ENCODE results near the gene TCF3.

The TCF3 gene

GRCh38 chr19:1654178-1654792, 1.9 kb upstream of the TCF3 start:
- Histone ChIP-seq H3K4me3 (ENCODE audit: insufficient read depth, low read length, poor library complexity, severe bottlenecking) (no peak overlapping the region), H3K27me3 (ENCODE audit: low read length) (no peaks in the 10 kb centered on the region), H3K9me2 (replicated peaks; ENCODE audit: insufficient read depth, low read length) (no peaks in the 10 kb centered on the region), H3K36me3 (ENCODE audit: low read length) (no peaks in the 10 kb centered on the region), H3K79me2 (ENCODE audit: insufficient read depth, low read length) (peaks cover 27% of the 10 kb centered on the region), H3K9ac (ENCODE audit: low read length) (no peak overlapping the region), H3F3A (ENCODE audit: insufficient read depth) (peaks cover 22% of the 10 kb centered on the region), H2AFZ (ENCODE audit: low read depth, low read length, severe bottlenecking) (no peak overlapping the region), H4K20me1 (ENCODE audit: low read depth, low read length) (no peaks in the 10 kb centered on the region), H3K27ac (ENCODE audit: low read depth, low read length) (no peak overlapping the region), H3K4me2 (ENCODE audit: low read depth, low read length, poor library complexity, severe bottlenecking) (no peak overlapping the region), H3K9me3 (ENCODE audit: insufficient read depth, low read length) (no peaks in the 10 kb centered on the region)
- TF ChIP-seq CTCF (IDR thresholded peaks at IDR 0.05; ENCODE audit: insufficient read depth, low read length, poor library complexity, severe bottlenecking), result no peak
- no peak for TF ChIP-seq EZH2phosphoT487 (conservative IDR thresholded peaks at IDR 0.05; ENCODE audit: low read length)

GRCh38 chr19:1653300-1653628, 849 bp upstream of the TCF3 start:
- H3K4me2 ChIP-seq (ENCODE audit: low read depth, low read length, poor library complexity, severe bottlenecking), result peak overlapping the region; percentile 94

GRCh38 chr19:1651568-1652291, 685 bp downstream of the TCF3 start:
- Histone ChIP-seq H3K4me2 (ENCODE audit: low read depth, low read length, poor library complexity, severe bottlenecking) (peak overlapping the region; percentile 98), H3K27ac (ENCODE audit: low read depth, low read length) (peak overlapping the region; percentile 95), H3K27me3 (ENCODE audit: low read length) (no peaks in the 10 kb centered on the region), H3K9me2 (replicated peaks; ENCODE audit: insufficient read depth, low read length) (no peaks in the 10 kb centered on the region), H3K79me2 (ENCODE audit: insufficient read depth, low read length) (peaks cover 43% of the 10 kb centered on the region), H3K9me3 (ENCODE audit: insufficient read depth, low read length) (no peaks in the 10 kb centered on the region), H4K20me1 (ENCODE audit: low read depth, low read length) (no peaks in the 10 kb centered on the region), H3F3A (ENCODE audit: insufficient read depth) (peaks cover 30% of the 10 kb centered on the region), H2AFZ (ENCODE audit: low read depth, low read length, severe bottlenecking) (no peak overlapping the region), H3K36me3 (ENCODE audit: low read length) (no peaks in the 10 kb centered on the region), H3K4me3 (ENCODE audit: insufficient read depth, low read length, poor library complexity, severe bottlenecking) (peak overlapping the region; percentile 69), H3K9ac (ENCODE audit: low read length) (peak overlapping the region; percentile 86)
- TF ChIP-seq EZH2phosphoT487 (conservative IDR thresholded peaks at IDR 0.05; ENCODE audit: low read length), result no peak
- no peak for TF ChIP-seq CTCF (IDR thresholded peaks at IDR 0.05; ENCODE audit: insufficient read depth, low read length, poor library complexity, severe bottlenecking)

More at GRCh38 chr19:1653300-1653628, 849 bp upstream of the TCF3 start:
- peak overlapping the region; percentile 91 for H3K4me3 ChIP-seq (ENCODE audit: insufficient read depth, low read length, poor library complexity, severe bottlenecking)
- no peaks in the 10 kb centered on the region for H4K20me1 ChIP-seq (ENCODE audit: low read depth, low read length)
- H3K9ac ChIP-seq (ENCODE audit: low read length), result peak overlapping the region; percentile 81
- peak overlapping the region; percentile 92 for H3K27ac ChIP-seq (ENCODE audit: low read depth, low read length)
- no peaks in the 10 kb centered on the region for H3K9me3 ChIP-seq (ENCODE audit: insufficient read depth, low read length)
- peak overlapping the region; percentile 89 for H2AFZ ChIP-seq (ENCODE audit: low read depth, low read length, severe bottlenecking)
- peaks cover 30% of the 10 kb centered on the region for H3F3A ChIP-seq (ENCODE audit: insufficient read depth)
- TF ChIP-seq EZH2phosphoT487 (conservative IDR thresholded peaks at IDR 0.05; ENCODE audit: low read length), result no peak
- TF ChIP-seq CTCF (IDR thresholded peaks at IDR 0.05; ENCODE audit: insufficient read depth, low read length, poor library complexity, severe bottlenecking), result no peak
- no peaks in the 10 kb centered on the region for H3K9me2 ChIP-seq (replicated peaks; ENCODE audit: insufficient read depth, low read length)
- H3K27me3 ChIP-seq (ENCODE audit: low read length), result no peaks in the 10 kb centered on the region
- peaks cover 28% of the 10 kb centered on the region for H3K79me2 ChIP-seq (ENCODE audit: insufficient read depth, low read length)
- no peaks in the 10 kb centered on the region for H3K36me3 ChIP-seq (ENCODE audit: low read length)
